Small intestine (tissue), 7 donors: ENCODE results near the gene CPXM2. TPM values are rescaled to one million over a fixed set of nuclear protein-coding genes. Genes with fewer than 3 reads are reported as not detected.
"Not testable (repeated sequence)": the region's sequence is repeated elsewhere in the genome, so short reads cannot be mapped to it uniquely, and the experiment has no call there.

Experiments used
- DNase-seq, 2 donors: peaks; one replicate each; pipeline versions ENCODE4 v3.0.0 to v3.0.0-alpha.2; 2013
- FAIRE-seq: peaks from 2 replicates; lab custom pipeline; 2012; peaks lifted over from hg19 to GRCh38; lab: Jason Lieb, UNC
- H3K27ac ChIP-seq, 3 donors: one replicate each; pipeline ENCODE4 v1.5.1; 2013; ENCODE audit warnings: low read length in 2 of 3, mild to moderate bottlenecking in 2 of 3, control low read depth in 1 of 3, inconsistent platforms in 1 of 3, low read depth in 1 of 3, moderate library complexity in 1 of 3
- H3K27me3 ChIP-seq, 3 donors: one replicate each; pipeline ENCODE4 v1.6.1; 2013; ENCODE audit warnings: low read length in 3 of 3, inconsistent platforms in 1 of 3; ENCODE audit not compliant: control insufficient read depth in 3 of 3, insufficient read depth in 3 of 3
- H3K36me3 ChIP-seq, 3 donors: one replicate each; pipeline ENCODE4 v1.6.1; 2013; ENCODE audit warnings: low read length in 3 of 3, inconsistent platforms in 1 of 3, low read depth in 1 of 3, mild to moderate bottlenecking in 1 of 3, moderate library complexity in 1 of 3; ENCODE audit not compliant: control insufficient read depth in 3 of 3, insufficient read depth in 2 of 3
- H3K4me1 ChIP-seq, 3 donors: one replicate each; pipeline ENCODE4 v1.6.1; 2013; ENCODE audit warnings: low read length in 2 of 3, inconsistent platforms in 1 of 3, low read depth in 1 of 3, mild to moderate bottlenecking in 1 of 3, moderate library complexity in 1 of 3; ENCODE audit not compliant: control insufficient read depth in 3 of 3, insufficient read depth in 2 of 3
- H3K4me3 ChIP-seq, 3 donors: one replicate each; pipeline ENCODE4 v1.5.1; 2013; ENCODE audit warnings: low read length in 3 of 3, control low read depth in 1 of 3, inconsistent platforms in 1 of 3, low read depth in 1 of 3, mild to moderate bottlenecking in 1 of 3, moderate library complexity in 1 of 3
- H3K9me3 ChIP-seq, 2 donors: one replicate each; pipeline ENCODE4 v1.6.1; 2013; ENCODE audit warnings: low read depth in 1 of 2, low read length in 1 of 2; ENCODE audit not compliant: control insufficient read depth in 2 of 2, insufficient read depth in 1 of 2
- WGBS, 3 donors: extraction: QIAGEN DNeasy Blood & Tissue Kit; methylation state at CpG; one replicate each; pipeline ENCODE4 v1.1.7; 2013; 5-methylcytosine and 5-hydroxymethylcytosine counted together
- polyA plus RNA-seq, 4 donors: library from polyadenylated mRNA; stranded (reverse) in 3 of 4; unstranded in 1 of 4; fragments of 200-250 nt in 3 of 4; fragments of 120-200 nt in 1 of 4; gene quantifications; one replicate each; pipeline versions ENCODE4 v1.2.1 to v1.2.3, GENCODE V29; 2013
- donor health status: healthy with polysubstance abuse.
- donor health status: control.
- donor health status: control.
- donor health status: Bipolar disorder and iron deficiency.
- donor health status: healthy.

Gene CPXM2
- polyA plus RNA-seq, 4 donors, result 0.89 to 55.7 (median 3.6) TPM

GRCh38 chr10:123741711-123742110 is 149.9 kb downstream of the CPXM2 start:
- no peaks in the 10 kb centered on the region for H3K4me1 ChIP-seq
- H3K36me3 ChIP-seq, result peaks cover 0 to 6% (median 0%) of the 10 kb centered on the region in 3 donors
- 83 to 86% (median 83%) methylated on average over 5 of the region's 5 CpGs for WGBS, 3 donors
- DNase-seq (no peak), FAIRE-seq (no peak)
- peaks cover 0 to under 1% (median 0%) of the 10 kb centered on the region in 3 donors for H3K27me3 ChIP-seq
- H3K9me3 ChIP-seq, result peaks cover 0 to 2% of the 10 kb centered on the region in 2 donors
- no peak overlapping the region for H3K4me3 ChIP-seq
- H3K27ac ChIP-seq, result no peak overlapping the region

GRCh38 chr10:123741146-123741545 is 150.5 kb downstream of the CPXM2 start:
- WGBS, 3 donors, result 50 to 58% (median 57%) methylated on average over 7 of the region's 7 CpGs
- H3K4me1 ChIP-seq, result no peaks in the 10 kb centered on the region
- H3K27me3 ChIP-seq, result no peaks in the 10 kb centered on the region
- FAIRE-seq (no peak), DNase-seq (no peak)
- no peak overlapping the region for H3K4me3 ChIP-seq
- H3K27ac ChIP-seq, result no peak overlapping the region
- H3K36me3 ChIP-seq, result peaks cover 0 to 3% (median 0%) of the 10 kb centered on the region in 3 donors
- H3K9me3 ChIP-seq, result peaks cover 0 to 2% of the 10 kb centered on the region in 2 donors

DNA sequence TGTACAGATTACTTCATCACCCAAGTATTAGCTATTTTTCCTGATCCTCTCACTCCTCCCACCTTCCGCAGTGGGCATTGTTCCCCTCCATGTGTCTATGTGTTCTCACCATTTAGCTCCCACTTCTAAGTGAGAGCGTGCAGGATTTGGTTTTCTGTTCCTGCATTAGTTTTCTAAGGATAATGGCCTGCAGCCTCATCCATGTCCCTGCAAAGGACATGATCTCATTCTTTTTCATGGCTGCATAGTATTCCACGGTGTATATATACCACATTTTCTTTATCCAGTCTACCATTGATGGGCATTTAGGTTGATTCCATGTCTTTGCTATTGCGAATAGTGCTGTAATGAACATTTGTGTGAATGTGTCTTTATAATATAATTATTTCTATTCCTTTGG is 154.7 kb downstream of the CPXM2 start:
- not testable (repeated sequence) for DNase-seq, H3K9me3 ChIP-seq, H3K27ac ChIP-seq, H3K36me3 ChIP-seq, H3K27me3 ChIP-seq, FAIRE-seq, H3K4me3 ChIP-seq, H3K4me1 ChIP-seq
- whole genome bisulfite sequencing, 3 donors, result 85 to 92% (median 90%) methylated on average over 4 of the region's 4 CpGs

DNA sequence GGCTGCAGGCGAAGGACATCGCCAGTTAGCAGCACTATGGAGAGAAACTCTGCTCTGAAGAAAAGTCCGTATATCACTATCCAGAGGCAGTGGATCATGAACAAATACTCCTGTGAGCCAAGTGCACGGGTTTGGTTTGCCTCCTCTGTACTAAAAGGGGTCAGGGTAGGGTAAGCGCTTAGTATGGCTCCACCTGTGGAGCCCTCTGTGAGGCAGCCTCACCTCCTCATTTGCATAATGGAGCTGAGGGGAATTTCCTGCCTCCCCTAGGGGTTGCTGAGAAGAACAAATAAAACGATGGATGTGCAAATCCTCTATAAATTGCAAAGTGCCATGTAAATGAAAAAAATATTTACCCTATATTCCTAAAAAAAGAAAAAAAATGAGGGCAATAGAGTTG is 162.1 kb downstream of the CPXM2 start:
- no peaks in the 10 kb centered on the region for H3K36me3 ChIP-seq
- H3K4me3 ChIP-seq, result no peak overlapping the region
- H3K4me1 ChIP-seq, result no peaks in the 10 kb centered on the region
- no peak for FAIRE-seq
- WGBS, 3 donors, result 78 to 84% (median 79%) methylated on average over 6 of the region's 6 CpGs
- DNase-seq, result no peak
- H3K27ac ChIP-seq, result no peak overlapping the region
- H3K9me3 ChIP-seq, result peaks cover 0 to 3% of the 10 kb centered on the region in 2 donors
- H3K27me3 ChIP-seq, result no peaks in the 10 kb centered on the region

DNA sequence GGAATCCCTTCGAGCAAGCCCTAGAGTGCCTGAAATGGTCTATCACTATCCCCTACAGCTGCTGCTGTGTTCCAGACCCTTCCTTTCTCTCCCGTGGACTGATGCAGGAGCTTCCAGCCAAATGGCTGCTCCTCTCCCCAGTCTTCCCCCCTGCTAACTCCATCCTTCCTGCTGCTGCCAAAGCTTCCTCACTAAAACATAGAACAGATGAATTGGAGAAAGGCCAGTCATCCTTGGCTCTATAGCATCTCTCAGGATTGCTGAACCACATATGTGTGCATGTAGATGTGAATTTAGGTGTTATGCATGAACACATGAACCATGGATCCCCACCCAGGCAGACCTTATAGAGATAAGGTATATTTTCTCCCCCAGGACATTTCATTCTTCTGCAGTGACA is 164.8 kb downstream of the CPXM2 start:
- no peak for DNase-seq

GRCh38 chr10:123726381-123726780 is 165.2 kb downstream of the CPXM2 start:
- no peaks in the 10 kb centered on the region for H3K4me1 ChIP-seq
- FAIRE-seq, result no peak
- DNase-seq, result no peak
- peaks cover 0 to 1% (median 0%) of the 10 kb centered on the region in 3 donors for H3K27me3 ChIP-seq
- 37 to 60% (median 56%) methylated on average over 3 of the region's 3 CpGs for WGBS, 3 donors
- peaks cover 0 to 3% of the 10 kb centered on the region in 2 donors for H3K9me3 ChIP-seq
- no peak overlapping the region for H3K27ac ChIP-seq
- no peaks in the 10 kb centered on the region for H3K36me3 ChIP-seq
- no peak overlapping the region for H3K4me3 ChIP-seq

More for the DNA sequence above, 164.8 kb downstream of the CPXM2 start:
- WGBS, 3 donors, result 70 to 89% (median 85%) methylated on average over 2 of the region's 2 CpGs
- H3K4me3 ChIP-seq, result no peak overlapping the region
- H3K9me3 ChIP-seq, result peaks cover 0 to 3% of the 10 kb centered on the region in 2 donors
- no peaks in the 10 kb centered on the region for H3K27me3 ChIP-seq
- no peak overlapping the region for H3K27ac ChIP-seq
- no peak for FAIRE-seq
- no peaks in the 10 kb centered on the region for H3K36me3 ChIP-seq
- no peaks in the 10 kb centered on the region for H3K4me1 ChIP-seq

DNA sequence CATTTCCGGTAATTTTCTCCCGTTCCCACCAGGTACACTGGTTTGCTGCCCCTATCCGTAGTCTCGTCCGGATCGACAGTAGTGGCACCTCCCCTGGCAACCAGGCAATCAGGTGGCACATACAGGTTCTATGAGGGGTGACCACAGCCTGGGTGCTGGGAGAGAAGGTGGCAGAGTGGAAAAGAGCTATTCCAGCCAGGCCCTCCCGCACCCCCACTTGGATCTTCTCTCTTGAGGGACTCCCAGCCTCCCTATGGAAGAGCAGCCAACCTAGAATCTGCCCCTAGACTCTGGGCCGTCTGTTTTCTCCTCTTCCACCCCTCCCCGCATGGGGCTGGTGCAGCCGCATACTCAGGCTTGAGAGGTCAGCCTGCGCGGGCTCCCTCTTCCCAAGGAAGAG is 166.9 kb downstream of the CPXM2 start:
- Histone ChIP-seq H3K27ac (no peak overlapping the region), H3K4me1 (no peaks in the 10 kb centered on the region), H3K27me3 (peaks cover 0 to 3% (median 0%) of the 10 kb centered on the region in 3 donors), H3K36me3 (no peaks in the 10 kb centered on the region), H3K4me3 (no peak overlapping the region), H3K9me3 (no peaks in the 10 kb centered on the region)
- WGBS, 3 donors, result 90 to 93% (median 93%) methylated on average over 12 of the region's 12 CpGs
- DNase-seq, result no peak
- FAIRE-seq, result no peak

DNA sequence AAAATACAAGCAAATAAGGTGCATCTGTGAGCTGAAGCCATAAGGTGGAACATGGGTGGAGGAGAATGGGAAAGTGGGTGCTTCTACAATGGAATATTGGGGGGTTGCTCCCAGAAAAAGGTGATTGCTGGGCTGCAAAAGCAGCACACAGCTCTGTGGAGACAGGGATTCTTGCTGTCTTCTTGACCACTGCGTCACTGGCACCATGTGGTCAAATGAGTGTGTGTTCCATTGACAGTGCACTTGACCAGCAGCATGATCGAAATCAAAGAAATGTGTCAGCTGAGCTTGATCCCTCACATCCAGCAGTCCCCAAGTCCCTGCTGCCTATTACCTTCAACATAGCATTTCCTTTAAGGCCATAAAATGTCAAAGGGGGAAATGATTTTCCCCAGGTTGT is 169.3 kb downstream of the CPXM2 start:
- no peak overlapping the region for H3K4me3 ChIP-seq
- H3K4me1 ChIP-seq, result no peaks in the 10 kb centered on the region
- H3K36me3 ChIP-seq, result no peaks in the 10 kb centered on the region
- peaks cover 0 to 3% (median 0%) of the 10 kb centered on the region in 3 donors for H3K27me3 ChIP-seq
- H3K27ac ChIP-seq, result no peak overlapping the region
- no peak for FAIRE-seq
- H3K9me3 ChIP-seq, result peaks cover 0 to 5% of the 10 kb centered on the region in 2 donors
- no peak for DNase-seq
- 86 to 95% (median 86%) methylated on average over 2 of the region's 2 CpGs for WGBS, 3 donors

GRCh38 chr10:123721441-123722049 is 170.1 kb downstream of the CPXM2 start:
- H3K27me3 ChIP-seq, result peaks cover 0 to 3% (median 0%) of the 10 kb centered on the region in 3 donors
- no peak overlapping the region for H3K27ac ChIP-seq
- WGBS, 3 donors, result 80 to 85% (median 82%) methylated on average over 9 of the region's 9 CpGs
- peaks cover 0 to 5% of the 10 kb centered on the region in 2 donors for H3K9me3 ChIP-seq
- no peaks in the 10 kb centered on the region for H3K36me3 ChIP-seq
- no peaks in the 10 kb centered on the region for H3K4me1 ChIP-seq
- FAIRE-seq (no peak), DNase-seq (no peak)
- no peak overlapping the region for H3K4me3 ChIP-seq
